GM12878 (cell line): Measurements from ENCODE around the gene CYB5D1. TPM values are rescaled to one million over a fixed set of nuclear protein-coding genes. Genes with fewer than 3 reads are reported as not detected.

Source experiments
- CHD1 ChIP-seq: IDR thresholded peaks from 2 replicates; pipeline ENCODE4 v1.6.1; 2012; ENCODE audit warnings: low read depth, low read length, improper control_type of control experiment
- ELK1 ChIP-seq: IDR thresholded peaks from 2 replicates; pipeline ENCODE4 v1.6.1; 2012; ENCODE audit warnings: low read depth, low read length, improper control_type of control experiment
- HCFC1 ChIP-seq: fragments of 150-350 bp; IDR thresholded peaks from 2 replicates; pipeline ENCODE4 v1.6.1; 2014; ENCODE audit warnings: low read length
- HDGF ChIP-seq: fragments of 450-650 bp; IDR thresholded peaks from 2 replicates; pipeline ENCODE4 v1.6.1; 2016; ENCODE audit warnings: antibody characterized with exemption
- KLF5 ChIP-seq: fragments of 450-650 bp; IDR thresholded peaks from 2 replicates; pipeline ENCODE4 v1.6.1; 2014; ENCODE audit warnings: mild to moderate bottlenecking; ENCODE audit not compliant: partially characterized antibody
- MEF2A ChIP-seq: IDR thresholded peaks from 2 replicates; pipeline ENCODE4 v1.6.1; 2011; ENCODE audit warnings: low read depth, mild to moderate bottlenecking, low read length, moderate library complexity; ENCODE audit not compliant: insufficient read depth
- MTA2 ChIP-seq: fragments of 450-650 bp; IDR thresholded peaks from 2 replicates; pipeline ENCODE4 v1.6.1; 2016; ENCODE audit warnings: low read depth, mild to moderate bottlenecking, moderate library complexity
- NFIC ChIP-seq: IDR thresholded peaks from 2 replicates; pipeline ENCODE4 v1.6.1; 2012; ENCODE audit warnings: low read depth, mild to moderate bottlenecking, inconsistent platforms, low read length, moderate library complexity
- NR2F1 ChIP-seq: fragments of 450-650 bp; conservative IDR thresholded peaks from 2 replicates; pipeline ENCODE4 v1.6.1; 2017; ENCODE audit warnings: mild to moderate bottlenecking
- RELB ChIP-seq: fragments of 450-650 bp; IDR thresholded peaks from 2 replicates; pipeline ENCODE4 v1.6.1; 2017; ENCODE audit warnings: low read depth, mild to moderate bottlenecking, moderate library complexity
- SMAD5 ChIP-seq: IDR thresholded peaks from 2 replicates; pipeline ENCODE4 v1.6.1; 2016; ENCODE audit warnings: antibody characterized with exemption, low read depth
- SREBF2 ChIP-seq: IDR thresholded peaks from 2 replicates; pipeline ENCODE4 v1.6.1; 2012; ENCODE audit warnings: mild to moderate bottlenecking, low read length
- STAT1 ChIP-seq: fragments of 450-650 bp; conservative IDR thresholded peaks from 2 replicates; pipeline ENCODE4 v1.6.1; 2014; ENCODE audit warnings: antibody characterized with exemption, mild to moderate bottlenecking
- polyA plus RNA-seq, 11 experiments: library from polyadenylated mRNA; depleted of rRNA in 4 of 11; unstranded in 6 of 11; stranded (reverse) in 5 of 11; fragments of >200 nt; fragmentation: Nextera tagmentation in 4 of 11; fragmentation: Illumina TruSeq in 1 of 11; extraction: Ambion mirVana in 4 of 11; extraction: Trizol in 1 of 11; gene quantifications; 1 replicate in 1 of 11; 2 replicates in 10 of 11; pipeline versions ENCODE4 v1.2.1 to v1.2.3, GENCODE V29; 2011 to 2016; ENCODE audit warnings: inconsistent platforms in 2 of 11, missing spikeins in 2 of 11, low read depth in 1 of 11
- total RNA-seq, 4 experiments: library from RNA; depleted of rRNA in 3 of 4; stranded (reverse); fragments of >200 nt in 3 of 4; fragmentation: Illumina TruSeq in 1 of 4; extraction: Trizol in 1 of 4; gene quantifications; 2 replicates each; pipeline versions ENCODE4 v1.2.1 to v1.2.3, GENCODE V29; 2013 to 2021
- TF ChIP-seq, protein P1 (sequence below): IDR thresholded peaks from 2 replicates; pipeline ENCODE4 v1.6.1; 2011; ENCODE audit warnings: borderline replicate concordance, low read depth, mild to moderate bottlenecking, moderate library complexity, low read length; ENCODE audit not compliant: insufficient read depth, poor library complexity, severe bottlenecking

CYB5D1 gene
- total and polyA plus RNA-seq, 10 of the 15 experiments (the other 5 are each of a cell fraction or from before 2014, with no cell fraction given), result 1.6 to 8.7 (median 6.4) TPM

DNA sequence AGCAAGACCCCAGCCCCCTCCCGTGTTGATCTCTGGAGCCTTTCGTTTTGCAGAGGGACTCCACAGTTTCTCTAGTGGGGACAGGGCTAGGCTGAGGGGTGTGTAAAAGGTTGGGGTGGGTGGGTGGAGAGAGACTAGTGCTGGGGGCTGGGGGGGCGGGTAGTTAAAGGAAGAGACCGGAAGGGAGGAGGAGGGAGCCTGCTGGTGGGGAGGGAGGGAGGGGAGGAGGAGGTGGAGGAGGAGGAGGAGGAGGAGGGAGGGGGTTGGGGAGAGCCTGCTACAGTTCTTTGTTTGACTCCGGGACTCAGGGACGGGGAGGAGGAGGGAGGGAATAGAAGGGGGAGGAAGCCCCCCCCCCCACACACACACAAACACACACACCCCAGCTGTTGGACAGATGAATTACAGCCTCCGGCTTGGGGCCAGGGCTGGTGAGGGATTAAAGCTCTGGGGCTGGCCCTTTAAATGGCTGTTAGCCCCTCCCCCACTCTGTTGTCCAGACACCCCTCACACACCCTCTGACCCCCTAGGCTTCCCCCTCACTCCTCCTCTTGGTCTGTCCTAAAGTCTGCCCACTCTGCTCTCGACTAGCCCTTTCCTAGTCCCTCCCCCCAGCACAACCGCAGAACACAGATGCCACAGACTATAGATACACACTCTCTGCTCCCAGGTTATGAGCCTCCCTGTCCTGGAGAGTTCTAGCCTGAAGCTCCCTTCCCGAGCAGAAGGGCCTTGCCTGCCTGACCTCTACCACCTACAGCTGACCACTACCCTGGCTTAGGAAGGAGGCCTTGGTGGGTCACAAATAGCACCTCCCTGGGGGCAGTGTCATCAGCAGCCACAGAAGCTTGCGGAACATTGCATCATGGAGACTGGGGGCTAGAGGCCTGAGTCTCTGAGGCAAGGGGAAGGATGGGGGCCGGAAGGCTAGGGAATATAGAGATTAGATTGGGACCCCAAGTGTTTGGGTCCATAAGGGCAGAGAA, 19.4 kb upstream of the CYB5D1 start (continued):
- no peak for TF ChIP-seq SMAD5
- TF ChIP-seq HCFC1, result no peak
- TF ChIP-seq MTA2, result no peak
- TF ChIP-seq NFIC, result no peak
- no peak for TF ChIP-seq NR2F1
- TF ChIP-seq, protein P1, sequence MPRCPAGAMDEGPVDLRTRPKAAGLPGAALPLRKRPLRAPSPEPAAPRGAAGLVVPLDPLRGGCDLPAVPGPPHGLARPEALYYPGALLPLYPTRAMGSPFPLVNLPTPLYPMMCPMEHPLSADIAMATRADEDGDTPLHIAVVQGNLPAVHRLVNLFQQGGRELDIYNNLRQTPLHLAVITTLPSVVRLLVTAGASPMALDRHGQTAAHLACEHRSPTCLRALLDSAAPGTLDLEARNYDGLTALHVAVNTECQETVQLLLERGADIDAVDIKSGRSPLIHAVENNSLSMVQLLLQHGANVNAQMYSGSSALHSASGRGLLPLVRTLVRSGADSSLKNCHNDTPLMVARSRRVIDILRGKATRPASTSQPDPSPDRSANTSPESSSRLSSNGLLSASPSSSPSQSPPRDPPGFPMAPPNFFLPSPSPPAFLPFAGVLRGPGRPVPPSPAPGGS, result no peak
- no peak for TF ChIP-seq KLF5
- TF ChIP-seq CHD1, result no peak
- TF ChIP-seq RELB, result no peak
- no peak for TF ChIP-seq MEF2A
- peak; percentile 68; the same call in 1 of the 2 replicates for TF ChIP-seq HDGF
- TF ChIP-seq ELK1, result no peak
- no peak for TF ChIP-seq SREBF2
- no peak for TF ChIP-seq STAT1
